ENCODE results near the gene CD48.

- TF ChIP-seq, protein P1, sequence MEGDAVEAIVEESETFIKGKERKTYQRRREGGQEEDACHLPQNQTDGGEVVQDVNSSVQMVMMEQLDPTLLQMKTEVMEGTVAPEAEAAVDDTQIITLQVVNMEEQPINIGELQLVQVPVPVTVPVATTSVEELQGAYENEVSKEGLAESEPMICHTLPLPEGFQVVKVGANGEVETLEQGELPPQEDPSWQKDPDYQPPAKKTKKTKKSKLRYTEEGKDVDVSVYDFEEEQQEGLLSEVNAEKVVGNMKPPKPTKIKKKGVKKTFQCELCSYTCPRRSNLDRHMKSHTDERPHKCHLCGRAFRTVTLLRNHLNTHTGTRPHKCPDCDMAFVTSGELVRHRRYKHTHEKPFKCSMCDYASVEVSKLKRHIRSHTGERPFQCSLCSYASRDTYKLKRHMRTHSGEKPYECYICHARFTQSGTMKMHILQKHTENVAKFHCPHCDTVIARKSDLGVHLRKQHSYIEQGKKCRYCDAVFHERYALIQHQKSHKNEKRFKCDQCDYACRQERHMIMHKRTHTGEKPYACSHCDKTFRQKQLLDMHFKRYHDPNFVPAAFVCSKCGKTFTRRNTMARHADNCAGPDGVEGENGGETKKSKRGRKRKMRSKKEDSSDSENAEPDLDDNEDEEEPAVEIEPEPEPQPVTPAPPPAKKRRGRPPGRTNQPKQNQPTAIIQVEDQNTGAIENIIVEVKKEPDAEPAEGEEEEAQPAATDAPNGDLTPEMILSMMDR (IDR thresholded peaks at IDR 0.05; ENCODE audit: insufficient read depth, low read length, poor library complexity, severe bottlenecking), result no peak
- TF ChIP-seq EZH2phosphoT487 (conservative IDR thresholded peaks at IDR 0.05; ENCODE audit: low read length), result no peak
Measured at GRCh38 chr1:160720356-160721085, 8.9 kb upstream of the CD48 start.
